Left cardiac atrium (tissue), 4 donors: Measurements from ENCODE around the gene VKORC1. TPM values are rescaled to one million over a fixed set of nuclear protein-coding genes. Genes with fewer than 3 reads are reported as not detected.

Experiments used
- ATAC-seq, 2 donors: fragments of 200-7000 bp; cut with Tn5 transposase; one replicate each; pipeline ENCODE4 v1.9.1; 2020; ENCODE audit warnings: mild to moderate bottlenecking in 2 of 2, moderate library complexity in 2 of 2
- DNase-seq: peaks from one replicate; pipeline ENCODE4 v3.0.0-alpha.2; 2020
- intact Hi-C, 2 donors: fragments of 100-400 bp; cut with DNase I; formaldehyde crosslinking; loops; one replicate each; pipeline versions ENCODE4 v1.14.1 to v1.15.1; 2022 to 2023
- total RNA-seq, 2 donors: library from RNA; stranded (reverse); fragmentation: NEBNext Ultra II Directional; extraction: Animal tissue kit (Norgen Biotek cat#: 25700); gene quantifications; one replicate each; pipeline ENCODE4 v1.2.1, GENCODE V29; 2021
- donor health status: DM: no; HTN: yes; CAD: no.
- donor health status: DM: no; HTN: yes; CAD: no; lungs with severe emphysema.
- donor health status: DM: yes; HTN: yes; CAD: no.
- donor health status: Dilated cardiomyopathy.

The VKORC1 gene
- total RNA-seq, 2 donors from 2014 or later = 47.1 to 53.2 TPM

DNA sequence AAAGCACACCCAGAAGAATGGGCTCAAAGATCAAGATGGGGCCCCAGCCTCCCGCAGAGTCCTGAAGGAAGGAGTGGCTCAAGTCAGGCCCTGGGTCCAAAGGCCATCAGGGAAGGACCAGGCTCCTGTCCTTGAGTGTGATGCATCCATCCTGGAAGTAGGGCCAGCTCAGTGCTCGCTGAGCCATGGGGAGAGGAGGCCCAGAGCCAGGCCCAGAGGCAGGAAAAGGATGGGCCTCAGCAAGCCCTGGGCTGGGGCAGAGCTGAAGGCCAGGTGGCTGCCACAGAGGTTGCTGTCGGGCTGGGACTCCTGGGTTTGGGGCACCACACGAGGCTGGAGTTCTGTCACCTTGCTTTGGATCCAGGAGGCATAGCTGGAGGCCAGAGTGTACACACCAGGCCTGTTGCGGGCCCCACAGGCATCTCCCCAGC, 37.3 kb upstream of the VKORC1 start:
- ATAC-seq = no peak
- DNase-seq = no peak
- intact Hi-C loops = no loop called here

DNA sequence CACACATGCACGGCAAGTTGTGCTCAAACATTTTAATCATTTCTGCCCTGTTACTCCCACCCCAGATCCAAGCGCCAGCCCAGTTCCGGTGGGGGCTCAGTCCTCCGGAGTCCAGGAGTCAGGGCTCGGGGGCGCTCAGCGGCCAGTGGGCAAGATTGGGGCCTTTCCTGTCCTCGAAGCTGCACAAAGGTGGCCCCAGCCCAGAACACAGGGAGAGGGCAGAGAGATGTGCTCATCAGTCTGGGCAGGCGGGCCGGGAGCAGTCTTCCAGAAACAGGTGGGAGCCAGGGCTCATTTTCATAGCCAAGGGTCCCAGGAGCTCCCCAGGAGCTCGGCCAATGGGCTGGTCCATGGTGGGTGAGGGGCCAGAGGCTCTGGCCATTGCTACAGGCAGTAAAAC, 36.8 kb upstream of the VKORC1 start:
- intact Hi-C loops = no loop called here
- no peak for ATAC-seq
- DNase-seq = no peak

DNA sequence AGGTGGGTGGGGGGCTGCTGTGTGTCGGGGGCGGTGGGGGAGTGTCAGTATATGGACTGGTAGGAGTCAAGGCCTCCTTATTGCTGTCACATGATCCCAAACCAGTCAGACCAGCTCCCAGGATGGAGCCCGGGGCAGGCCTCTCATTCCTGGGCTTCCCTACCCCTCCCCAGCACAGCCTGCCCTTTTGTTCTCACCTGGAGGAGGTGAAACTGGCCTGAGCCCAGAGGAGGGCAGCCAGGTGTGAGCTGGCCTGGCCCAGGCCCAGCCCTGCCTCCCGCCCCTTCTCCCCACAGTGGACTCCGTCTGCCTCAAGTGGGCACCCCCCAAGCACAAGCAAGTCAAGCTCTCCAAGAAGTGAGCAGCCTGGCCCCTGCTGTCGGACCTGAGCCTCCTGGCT, 36.3 kb upstream of the VKORC1 start:
- ATAC-seq (no peak), DNase-seq (no peak)
- intact Hi-C loops = no loop called here

DNA sequence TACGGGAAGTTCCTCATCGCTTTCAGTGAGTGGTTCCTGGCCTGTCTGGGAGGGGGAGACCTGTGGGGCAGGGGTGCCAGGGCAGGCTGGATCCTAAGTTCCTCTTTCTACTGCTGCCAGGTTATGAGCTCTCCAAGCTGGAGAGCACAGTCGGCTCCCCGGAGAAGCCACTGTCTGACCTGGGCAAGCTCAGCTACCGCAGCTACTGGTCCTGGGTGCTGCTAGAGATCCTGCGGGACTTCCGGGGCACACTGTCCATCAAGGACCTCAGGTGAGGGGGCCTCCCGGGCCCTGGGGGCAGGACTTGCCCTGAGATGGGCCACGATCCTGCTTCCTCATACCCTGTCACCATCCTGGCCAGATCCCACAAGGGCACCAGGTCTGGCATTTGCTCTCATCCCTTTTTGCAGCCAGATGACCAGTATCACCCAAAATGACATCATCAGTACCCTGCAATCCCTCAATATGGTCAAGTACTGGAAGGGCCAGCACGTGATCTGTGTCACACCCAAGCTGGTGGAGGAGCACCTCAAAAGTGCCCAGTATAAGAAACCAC, 35.8 kb upstream of the VKORC1 start:
- intact Hi-C loops = no loop called here
- no peak for DNase-seq

DNA sequence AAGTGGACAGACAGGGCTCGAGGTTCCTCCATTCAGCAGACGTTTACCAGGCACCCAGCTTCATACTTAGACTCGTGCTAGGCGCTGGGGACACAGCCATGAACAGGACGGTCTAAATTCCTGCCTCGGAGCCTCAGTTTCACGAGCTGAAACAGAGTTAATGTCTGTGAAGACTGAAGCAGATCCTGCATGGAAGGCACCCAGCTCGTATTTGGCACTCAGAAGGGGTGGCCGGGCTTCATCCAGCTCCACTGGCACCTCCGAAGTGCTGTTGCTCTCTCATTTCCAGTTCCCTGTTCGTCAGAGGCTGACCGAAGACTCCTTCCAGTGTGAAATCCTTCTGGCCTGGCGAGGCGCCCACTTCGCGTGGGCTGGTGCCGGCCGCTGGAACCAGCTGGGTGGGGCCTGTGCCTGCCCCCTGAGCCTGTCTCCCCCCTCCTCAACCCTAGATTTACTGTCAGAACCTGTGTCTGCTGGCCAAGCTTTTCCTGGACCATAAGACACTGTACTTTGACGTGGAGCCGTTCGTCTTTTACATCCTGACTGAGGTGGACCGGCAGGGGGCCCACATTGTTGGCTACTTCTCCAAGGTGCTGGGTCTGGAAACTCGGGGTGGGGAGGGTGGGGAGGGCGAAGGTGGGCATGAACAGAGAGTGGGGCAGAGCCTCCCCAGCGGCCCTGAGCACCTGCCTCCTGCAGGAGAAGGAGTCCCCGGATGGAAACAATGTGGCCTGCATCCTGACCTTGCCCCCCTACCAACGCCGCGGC, 35.2 kb upstream of the VKORC1 start:
- DNase-seq (peak; percentile 81), ATAC-seq (peak; percentile 58 to 64)
- intact Hi-C loops = no loop called here

More for the DNA sequence above, 35.8 kb upstream of the VKORC1 start:
- ATAC-seq = no peak

DNA sequence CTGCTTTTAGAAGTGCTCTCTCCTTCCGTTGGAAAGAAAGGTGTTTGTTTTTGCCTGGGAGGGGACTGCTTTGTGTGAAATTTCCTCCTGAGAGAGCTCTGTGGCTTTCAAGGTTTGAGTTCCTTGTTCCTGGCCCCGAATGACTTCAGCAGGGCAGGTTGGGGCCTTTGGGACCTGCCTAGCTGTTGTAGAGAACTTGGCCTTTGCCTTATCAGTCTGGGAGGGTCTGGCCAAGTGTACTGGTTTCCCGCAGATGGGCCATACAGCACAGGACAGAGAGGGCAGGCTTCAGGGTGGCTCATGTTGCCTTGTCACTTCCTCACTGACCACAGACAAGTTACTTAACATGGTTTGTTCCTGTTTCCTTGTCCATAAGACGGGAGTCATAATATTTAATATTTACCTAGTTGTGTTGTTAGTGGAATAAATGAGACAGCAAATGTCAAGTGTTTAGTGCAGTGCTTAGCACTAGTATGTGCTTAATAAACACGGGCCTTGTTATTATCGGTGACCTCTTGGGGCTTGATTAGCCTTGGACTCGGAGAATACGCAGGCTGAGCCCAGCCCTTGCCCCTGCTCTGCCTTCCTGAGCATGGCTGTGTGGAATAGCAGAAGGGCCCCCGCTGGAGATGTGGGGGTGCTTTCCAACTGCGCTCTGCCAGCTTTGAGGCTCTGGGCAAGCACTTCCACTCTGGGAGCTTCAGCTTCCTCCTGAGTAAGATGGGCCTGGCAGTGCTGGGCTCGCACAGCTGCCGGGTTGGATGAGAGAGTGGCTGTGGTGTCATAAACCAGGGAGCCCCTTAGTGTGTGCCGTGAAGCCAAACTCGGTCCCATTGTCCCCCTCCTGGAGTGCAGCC, 34.3 kb upstream of the VKORC1 start:
- ATAC-seq (peak; percentile 46 to 67), DNase-seq (peak; percentile 75)

DNA sequence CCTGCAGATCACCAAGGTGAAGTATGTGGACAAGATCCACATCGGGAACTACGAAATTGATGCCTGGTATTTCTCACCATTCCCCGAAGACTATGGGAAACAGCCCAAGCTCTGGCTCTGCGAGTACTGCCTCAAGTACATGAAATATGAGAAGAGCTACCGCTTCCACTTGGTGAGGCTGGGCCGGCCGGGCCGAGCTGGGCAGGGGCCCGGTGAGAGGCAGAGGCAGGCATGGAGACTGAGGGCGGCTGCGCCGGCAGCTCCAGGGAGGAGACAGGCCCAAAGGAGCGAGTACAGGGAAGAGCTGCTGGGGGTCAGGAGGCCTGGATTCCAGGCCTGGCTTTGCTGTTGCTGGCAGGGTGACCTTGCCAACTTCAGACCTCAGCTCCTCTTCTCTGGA, 32.6 kb upstream of the VKORC1 start:
- intact Hi-C loops = no loop called here
- no peak for ATAC-seq

More for the DNA sequence above, 34.3 kb upstream of the VKORC1 start:
- intact Hi-C loops = no loop called here

DNA sequence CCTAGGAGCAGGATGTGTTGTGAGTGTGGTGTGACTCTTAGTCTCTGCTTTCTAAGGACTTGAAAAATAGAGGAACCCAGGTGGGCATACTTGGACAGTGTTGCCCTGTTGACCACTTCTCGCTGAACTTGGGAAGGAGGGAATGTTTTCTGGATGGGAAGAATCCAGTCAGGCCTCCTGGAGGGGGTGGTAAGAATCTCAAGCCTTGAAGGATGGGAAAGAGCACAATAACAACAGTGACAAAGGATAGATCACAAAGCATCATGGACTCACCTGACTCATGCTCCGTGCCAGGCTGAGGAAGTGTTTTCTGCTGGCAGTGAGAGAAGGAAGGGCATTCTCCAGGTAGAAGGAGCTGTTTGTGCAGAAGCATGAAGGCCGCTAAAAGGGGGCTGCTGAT, 31.2 kb upstream of the VKORC1 start:
- ATAC-seq (no peak), DNase-seq (no peak)
- intact Hi-C loops = no loop called here

More for the DNA sequence above, 32.6 kb upstream of the VKORC1 start:
- DNase-seq = no peak

DNA sequence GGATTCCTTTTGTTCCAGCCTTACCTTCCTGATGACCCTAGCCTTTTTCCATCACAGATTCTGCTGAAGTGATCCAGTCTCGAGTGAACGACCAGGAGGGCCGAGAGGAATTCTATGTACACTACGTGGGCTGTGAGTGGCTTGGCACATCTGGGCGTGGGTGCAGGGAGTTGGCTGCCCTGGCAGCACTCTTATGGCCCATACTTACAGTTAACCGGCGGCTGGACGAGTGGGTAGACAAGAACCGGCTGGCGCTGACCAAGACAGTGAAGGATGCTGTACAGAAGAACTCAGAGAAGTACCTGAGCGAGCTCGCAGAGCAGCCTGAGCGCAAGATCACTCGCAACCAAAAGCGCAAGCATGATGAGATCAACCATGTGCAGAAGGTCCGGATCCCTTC, 25.5 kb upstream of the VKORC1 start:
- DNase-seq = no peak
- intact Hi-C loops = no loop called here

DNA sequence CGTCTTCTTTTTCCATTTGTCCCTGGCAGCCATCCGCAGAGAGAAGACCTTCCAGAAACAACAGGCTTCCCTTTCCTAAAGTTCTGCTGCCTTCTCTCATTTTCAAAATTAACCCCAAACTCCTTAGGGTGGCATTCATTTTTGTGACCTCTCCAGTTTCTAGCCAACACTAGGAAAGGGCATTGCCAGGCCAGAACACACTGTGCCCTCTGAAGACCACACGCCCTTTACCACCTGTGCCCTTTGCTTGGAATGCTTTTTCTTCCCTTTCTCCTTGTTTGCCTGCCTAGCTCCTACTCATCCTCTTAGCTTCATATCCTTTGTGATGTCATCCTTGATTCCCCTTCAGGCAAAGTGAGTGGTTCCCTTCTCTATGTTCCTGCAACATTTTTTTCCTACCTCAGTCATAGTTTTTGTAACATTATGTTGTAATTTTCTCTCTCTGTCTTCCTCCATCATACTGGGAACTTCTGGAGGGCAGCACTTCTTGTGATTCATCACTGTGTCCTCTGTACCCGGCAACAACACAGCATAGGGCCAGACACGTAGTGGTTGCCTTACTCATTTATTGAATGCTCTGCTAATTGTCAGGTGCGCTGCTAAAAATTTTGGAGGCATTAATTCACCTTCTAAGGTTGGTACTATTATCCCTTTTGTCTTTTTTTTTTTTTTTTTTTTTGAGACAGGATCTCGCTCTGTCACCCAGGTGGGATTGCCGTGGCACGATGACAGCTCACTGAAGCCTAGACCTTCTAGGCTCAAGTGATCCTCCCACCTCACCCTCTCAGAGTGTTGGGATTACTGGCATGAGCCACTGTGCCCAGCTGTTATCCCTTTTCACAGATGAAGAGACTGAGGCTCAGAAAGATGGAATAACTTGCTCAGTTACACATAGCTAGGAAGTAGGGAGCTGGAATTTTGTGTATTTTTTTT, 23.9 kb upstream of the VKORC1 start:
- DNase-seq (no peak), ATAC-seq (peak in 1 of 2 donors; percentile 34)
- intact Hi-C loops = loop anchor here in 1 of 2 donors (1.0 kb wide), 1 partner anchor 24 kb away; no protein-coding TSS in a partner anchor

More for the DNA sequence above, 25.5 kb upstream of the VKORC1 start:
- no peak for ATAC-seq

DNA sequence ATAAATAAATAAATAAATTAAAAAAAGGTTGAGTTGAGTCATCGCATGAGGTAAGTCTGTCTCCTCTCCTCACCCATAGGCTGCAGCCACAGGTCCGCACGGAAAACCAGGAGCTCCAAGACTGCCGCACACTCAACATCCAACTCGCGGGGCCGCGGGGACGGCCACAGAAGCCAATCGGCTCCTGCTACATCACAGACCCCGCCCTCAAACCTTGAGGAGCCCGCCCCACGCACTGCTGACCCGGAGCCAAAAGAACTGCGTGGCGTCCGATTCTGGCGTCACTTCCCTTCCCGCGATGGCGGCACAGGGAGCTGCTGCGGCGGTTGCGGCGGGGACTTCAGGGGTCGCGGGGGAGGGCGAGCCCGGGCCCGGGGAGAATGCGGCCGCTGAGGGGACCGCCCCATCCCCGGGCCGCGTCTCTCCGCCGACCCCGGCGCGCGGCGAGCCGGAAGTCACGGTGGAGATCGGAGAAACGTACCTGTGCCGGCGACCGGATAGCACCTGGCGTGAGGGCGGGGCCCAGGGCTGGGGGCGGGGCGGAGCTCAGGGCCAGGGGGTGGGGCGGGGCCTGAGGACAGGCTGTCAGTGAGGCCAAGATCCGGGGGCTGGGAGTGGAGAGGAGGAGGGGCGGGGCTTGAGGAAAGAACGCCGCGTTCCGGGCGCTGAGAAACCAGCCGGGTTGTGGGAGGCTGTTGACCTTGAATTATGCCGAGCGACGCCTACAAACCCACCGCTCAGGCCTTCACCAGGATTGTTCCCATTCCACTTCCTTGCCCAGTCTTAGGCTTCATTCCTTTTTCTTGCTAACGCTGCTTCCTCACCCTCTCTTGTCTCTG, 23.0 kb upstream of the VKORC1 start, which contains the start of gene KAT8:
Gene KAT8 (plus strand): TSS at position 281 of the 839 bp plus-strand sequence. CDS start 18 bp downstream, at position 299.
- DNase-seq (peak; percentile 98), ATAC-seq (peak; percentile 98)
- intact Hi-C loops = loop anchor here in 1 of 2 donors (1.0 kb wide), 1 partner anchor 25 kb away; no protein-coding TSS in a partner anchor

DNA sequence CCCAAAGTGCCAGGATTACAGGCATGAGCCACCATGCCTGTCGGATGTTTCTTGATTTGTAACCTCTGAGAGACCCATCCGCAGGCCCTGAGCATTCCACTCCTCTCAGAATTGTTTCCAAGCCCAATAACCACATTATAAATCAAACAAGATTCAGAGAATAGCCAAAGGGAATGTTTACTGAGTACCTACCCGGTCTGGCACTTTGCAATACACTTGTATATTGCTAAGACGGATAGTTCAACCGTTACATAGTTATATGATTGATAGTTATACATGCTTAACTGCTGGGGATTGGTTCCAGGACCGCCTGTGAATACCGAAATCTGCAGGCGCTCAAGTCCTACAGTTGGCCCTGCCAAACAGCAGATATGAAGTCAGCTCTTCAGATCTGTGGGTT, 19.9 kb upstream of the VKORC1 start:
- intact Hi-C loops = no loop called here
- DNase-seq (no peak), ATAC-seq (no peak)

DNA sequence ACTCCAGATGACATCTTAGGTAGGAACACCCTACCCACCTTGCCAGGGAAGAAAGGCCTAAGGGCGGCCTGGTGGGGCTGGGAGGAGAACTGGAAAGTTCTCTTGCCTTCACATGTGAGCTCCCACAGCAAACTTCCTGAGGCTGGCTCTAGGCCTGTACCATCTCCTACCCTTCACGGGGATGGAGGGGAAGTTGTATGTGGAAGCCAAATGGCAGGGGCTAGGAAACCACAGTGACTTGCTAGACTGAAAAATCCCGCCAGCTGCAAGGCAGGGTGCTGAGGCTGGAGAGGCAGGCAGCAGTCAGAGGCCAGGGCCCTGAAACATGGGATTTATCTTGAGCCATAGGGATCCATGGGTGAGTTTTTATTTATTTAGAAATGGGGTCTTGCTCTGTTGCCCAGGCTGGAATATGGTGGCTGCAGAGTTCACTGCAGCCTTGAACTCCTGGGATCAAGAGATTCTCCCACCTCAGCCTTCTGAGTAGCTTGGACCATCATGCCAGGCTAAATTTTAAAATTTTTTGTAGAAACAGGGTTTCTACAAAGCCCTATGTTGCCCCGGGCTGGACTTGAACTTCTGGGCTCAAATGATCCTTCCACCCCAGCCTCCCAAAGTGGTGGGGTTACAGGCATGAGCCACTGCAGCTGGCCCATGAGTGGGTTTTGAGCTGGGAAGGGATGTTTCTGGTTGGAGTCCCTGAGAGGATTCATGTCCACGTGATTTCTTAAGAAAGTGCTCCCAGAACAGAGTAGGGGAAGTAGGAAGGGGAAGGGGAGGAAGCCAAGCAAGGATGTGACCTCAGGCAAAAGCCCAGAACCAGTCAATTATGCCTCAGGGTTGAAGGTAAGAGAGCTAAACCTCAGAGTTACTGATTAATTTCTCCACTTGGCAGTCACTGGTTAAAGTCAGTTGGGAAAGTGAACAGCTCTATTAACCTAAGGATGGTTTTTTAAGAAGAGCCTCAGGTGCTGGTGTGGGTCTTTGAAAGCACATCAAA, 18.8 kb upstream of the VKORC1 start:
- DNase-seq (no peak), ATAC-seq (no peak)
- intact Hi-C loops = no loop called here

DNA sequence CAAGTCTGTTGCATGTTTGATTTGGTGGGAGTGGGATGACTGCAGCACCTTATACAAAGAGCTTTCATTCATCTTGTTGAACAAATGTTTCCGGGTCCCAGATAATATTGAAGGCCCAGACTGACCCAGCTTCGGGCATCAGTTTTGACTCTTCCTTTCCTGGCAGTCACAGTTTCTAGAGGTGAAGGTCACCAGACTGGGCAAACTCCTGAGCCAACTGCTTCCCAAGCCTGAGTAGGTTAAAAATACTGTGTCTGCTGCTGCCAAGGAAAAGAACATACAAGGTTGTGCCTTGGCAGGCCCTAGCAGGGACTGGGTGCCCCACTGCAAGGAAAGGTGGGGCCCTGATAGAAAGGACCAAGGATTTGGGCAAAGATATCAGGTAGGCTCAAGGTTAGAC, 18.1 kb upstream of the VKORC1 start:
- no peak for DNase-seq
- intact Hi-C loops = no loop called here
- no peak for ATAC-seq

DNA sequence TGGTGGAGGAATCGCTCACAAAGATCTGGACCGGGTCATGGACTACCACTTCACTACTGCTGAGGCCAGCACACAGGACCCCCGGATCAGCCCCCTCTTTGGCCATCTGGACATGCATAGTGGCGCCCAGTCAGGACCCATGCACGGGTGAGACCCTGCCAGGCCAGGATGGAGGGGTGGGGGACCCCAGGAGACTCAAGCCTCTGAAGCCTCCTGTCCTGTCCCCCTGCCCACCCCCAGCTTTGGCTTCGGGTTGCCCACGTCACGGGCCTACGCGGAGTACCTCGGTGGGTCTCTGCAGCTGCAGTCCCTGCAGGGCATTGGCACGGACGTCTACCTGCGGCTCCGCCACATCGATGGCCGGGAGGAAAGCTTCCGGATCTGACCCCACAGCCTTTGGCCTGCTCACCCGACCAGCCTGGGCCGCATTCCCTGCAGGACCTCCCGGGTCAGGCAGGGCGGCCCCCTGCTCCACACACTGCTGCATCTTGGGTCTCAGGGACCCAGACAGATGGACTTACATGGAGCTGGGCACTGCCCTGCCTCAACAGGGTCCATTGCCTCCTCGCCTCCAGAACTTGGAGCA, 17.4 kb upstream of the VKORC1 start:
- ATAC-seq = no peak
- intact Hi-C loops = no loop called here
- DNase-seq = no peak
